Aorta (tissue), 5 donors: ENCODE measurements around the gene SURF4. TPM values are rescaled to one million over a fixed set of nuclear protein-coding genes. Genes with fewer than 3 reads are reported as not detected.
"Not testable (repeated sequence)": the region's sequence is repeated elsewhere in the genome, so short reads cannot be mapped to it uniquely, and the experiment has no call there.

Source experiments
- ATAC-seq: fragments of 200-7000 bp; cut with Tn5 transposase; one replicate; pipeline ENCODE4 v1.9.1; 2022; ENCODE audit warnings: moderate library complexity; ENCODE audit not compliant: low FRiP score
- DNase-seq, 2 donors: peaks; one replicate each; pipeline ENCODE4 v3.0.0-alpha.2; 2020
- H3K27ac ChIP-seq, 2 donors: one replicate each; pipeline ENCODE4 v1.5.1; 2013; ENCODE audit warnings: low read length in 2 of 2, mild to moderate bottlenecking in 2 of 2, moderate library complexity in 2 of 2, control low read depth in 1 of 2, inconsistent platforms in 1 of 2, low read depth in 1 of 2
- H3K27me3 ChIP-seq, 2 donors: one replicate each; pipeline ENCODE4 v1.6.1; 2013; ENCODE audit warnings: control low read depth in 1 of 2, low read length in 1 of 2, mild to moderate bottlenecking in 1 of 2, moderate library complexity in 1 of 2; ENCODE audit not compliant: insufficient read depth in 2 of 2, control insufficient read depth in 1 of 2
- H3K36me3 ChIP-seq, 2 donors: one replicate each; pipeline ENCODE4 v1.6.1; 2013; ENCODE audit warnings: control low read depth in 1 of 2, low read length in 1 of 2, mild to moderate bottlenecking in 1 of 2; ENCODE audit not compliant: insufficient read depth in 2 of 2, control insufficient read depth in 1 of 2
- H3K4me1 ChIP-seq, 2 donors: one replicate each; pipeline ENCODE4 v1.6.1; 2013; ENCODE audit warnings: low read length in 2 of 2, control low read depth in 1 of 2, mild to moderate bottlenecking in 1 of 2, moderate library complexity in 1 of 2; ENCODE audit not compliant: insufficient read depth in 2 of 2, control insufficient read depth in 1 of 2
- H3K4me3 ChIP-seq, 2 donors: one replicate each; pipeline ENCODE4 v1.5.1; 2013; ENCODE audit warnings: low read length in 2 of 2, control low read depth in 1 of 2, mild to moderate bottlenecking in 1 of 2
- H3K9me3 ChIP-seq: one replicate; pipeline ENCODE4 v1.6.1; 2013; ENCODE audit warnings: mild to moderate bottlenecking, low read length; ENCODE audit not compliant: control insufficient read depth
- WGBS, 2 donors: extraction: QIAGEN DNeasy Blood & Tissue Kit; methylation state at CpG; one replicate each; pipeline ENCODE4 v1.1.7; 2013; 5-methylcytosine and 5-hydroxymethylcytosine counted together
- intact Hi-C, 2 donors: fragments of 100-400 bp; cut with DNase I; formaldehyde crosslinking; loops; one replicate each; pipeline versions ENCODE4 v1.14.2 to v1.15.0; 2022
- polyA plus RNA-seq, 2 donors: library from polyadenylated mRNA; stranded (reverse); fragments of 200-250 nt; gene quantifications; one replicate each; pipeline ENCODE4 v1.2.3, GENCODE V29; 2013
- total RNA-seq, 2 donors: library from RNA; stranded (reverse); fragmentation: NEBNext Ultra II Directional; extraction: Animal tissue kit (Norgen Biotek cat#: 25700); gene quantifications; one replicate each; pipeline ENCODE4 v1.2.1, GENCODE V29; 2021
- donor health status: healthy with polysubstance abuse.
- donor health status: Bipolar disorder and iron deficiency.
- donor health status: DM: no; HTN: no; CAD: no.
- donor health status: DM: no; HTN: no; CAD: no.
- donor health status: DM: yes; HTN: yes; CAD: no.

The SURF4 gene
- total and polyA plus RNA-seq, 4 donors: 42.3 to 123 (median 92.7) TPM

DNA sequence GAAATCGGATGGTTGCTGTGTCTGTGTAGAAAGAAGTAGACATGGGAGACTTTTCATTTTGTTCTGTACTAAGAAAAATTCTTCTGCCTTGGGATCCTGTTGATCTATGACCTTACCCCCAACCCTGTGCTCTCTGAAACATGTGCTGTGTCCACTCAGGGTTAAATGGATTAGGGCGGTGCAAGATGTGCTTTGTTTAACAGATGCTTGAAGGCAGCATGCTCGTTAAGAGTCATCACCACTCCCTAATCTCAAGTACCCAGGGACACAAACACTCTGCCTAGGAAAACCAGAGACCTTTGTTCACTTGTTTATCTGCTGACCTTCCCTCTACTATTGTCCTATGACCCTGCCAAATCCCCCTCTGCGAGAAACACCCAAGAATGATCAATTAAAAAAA, 15.6 kb upstream of the SURF4 start:
- H3K36me3 ChIP-seq, DNase-seq, H3K27ac ChIP-seq, H3K4me3 ChIP-seq, intact Hi-C loops, H3K27me3 ChIP-seq, H3K9me3 ChIP-seq, ATAC-seq, H3K4me1 ChIP-seq: not testable (repeated sequence)
- WGBS, 2 donors: 66 to 73% methylated on average over 2 to 3 of the region's 4 CpGs

DNA sequence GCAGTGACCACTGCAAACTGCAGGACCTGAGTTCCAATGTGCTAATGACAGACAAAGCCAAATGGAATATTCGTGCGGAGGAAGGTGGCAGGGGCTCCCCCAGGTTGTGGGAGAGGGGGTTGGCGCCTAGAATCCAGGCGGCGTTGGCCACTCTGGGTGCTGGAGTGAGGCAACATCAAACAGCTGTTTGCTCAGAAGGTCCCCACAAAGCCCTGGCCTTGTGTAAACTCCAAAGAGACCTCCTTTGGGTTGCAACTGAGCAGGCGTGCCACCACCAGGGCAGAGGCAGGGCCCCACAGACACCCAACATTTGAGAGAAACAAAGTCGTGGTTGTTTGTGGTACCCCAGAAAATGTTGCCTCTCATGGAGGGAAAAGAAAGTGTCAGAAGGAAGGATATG, 14.9 kb upstream of the SURF4 start:
- no peak overlapping the region for H3K4me3 ChIP-seq
- H3K36me3 ChIP-seq: no peaks in the 10 kb centered on the region
- H3K4me1 ChIP-seq: no peaks in the 10 kb centered on the region
- intact Hi-C loops: no loop called here
- WGBS, 2 donors: 76 to 78% methylated on average over 7 of the region's 7 CpGs
- no peaks in the 10 kb centered on the region for H3K27me3 ChIP-seq
- no peaks in the 10 kb centered on the region for H3K9me3 ChIP-seq
- H3K27ac ChIP-seq: no peak overlapping the region
- no peak for ATAC-seq
- no peak for DNase-seq

DNA sequence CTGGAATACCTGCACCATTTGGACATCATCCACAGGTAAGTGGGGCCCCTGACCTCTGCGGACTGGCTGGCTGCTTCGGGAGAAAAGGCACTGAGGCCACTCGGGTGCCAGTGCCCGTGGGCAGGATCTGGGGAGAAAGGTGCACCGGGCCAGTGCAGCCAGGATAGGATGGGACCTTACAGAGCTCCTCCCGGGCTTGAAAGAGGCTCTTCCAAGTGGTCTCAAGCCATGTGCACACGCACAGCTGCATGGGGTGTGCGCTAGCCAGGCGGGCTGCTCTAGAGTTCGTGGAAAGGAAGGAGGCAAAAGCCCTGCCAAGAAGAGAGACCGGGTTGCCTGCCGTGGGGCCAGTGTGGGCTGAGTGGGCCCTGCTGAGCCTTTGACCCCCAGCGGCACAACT, 13.7 kb upstream of the SURF4 start:
- Histone ChIP-seq H3K27me3 (no peaks in the 10 kb centered on the region), H3K4me1 (no peaks in the 10 kb centered on the region), H3K27ac (no peak overlapping the region), H3K36me3 (no peaks in the 10 kb centered on the region), H3K9me3 (no peaks in the 10 kb centered on the region), H3K4me3 (no peak overlapping the region)
- intact Hi-C loops: no loop called here
- 86 to 90% methylated on average over 12 to 13 of the region's 13 CpGs for WGBS, 2 donors
- ATAC-seq (no peak), DNase-seq (no peak)

GRCh38 chr9:133389025-133389557, 13.2 kb upstream of the SURF4 start:
- Histone ChIP-seq H3K4me3 (no peak overlapping the region), H3K4me1 (no peaks in the 10 kb centered on the region), H3K27ac (no peak overlapping the region), H3K36me3 (no peaks in the 10 kb centered on the region), H3K27me3 (no peaks in the 10 kb centered on the region), H3K9me3 (no peaks in the 10 kb centered on the region)
- DNase-seq (no peak), ATAC-seq (no peak)
- intact Hi-C loops: no loop called here
- WGBS, 2 donors: 92 to 93% methylated on average over 12 of the region's 12 CpGs

- H3K36me3 ChIP-seq: no peaks in the 10 kb centered on the region
- WGBS, 2 donors: 78 to 79% methylated on average over 9 of the region's 9 CpGs
- no peak for DNase-seq
These were observed 11.8 kb upstream of the SURF4 start for GRCh38 chr9:133387680-133388079.

DNA sequence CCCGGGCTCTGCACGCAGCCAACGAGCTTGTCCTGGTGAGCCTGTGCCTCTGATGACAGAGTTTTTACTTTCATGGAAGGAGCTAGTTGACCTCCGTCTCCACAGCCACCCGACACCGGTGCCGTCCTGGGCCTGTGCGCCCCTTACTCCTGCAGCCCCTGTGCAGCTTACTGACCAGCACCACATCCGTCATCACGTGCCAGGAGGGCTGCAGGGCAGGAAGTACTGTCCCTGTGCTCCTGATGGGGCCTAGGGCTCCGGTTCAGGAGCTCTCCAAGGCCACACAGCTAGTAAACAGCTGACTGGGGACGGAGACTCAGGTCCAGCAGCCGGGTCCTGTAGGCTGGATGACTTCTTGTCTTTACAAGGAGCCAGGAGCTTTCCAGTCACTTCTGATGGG, 10.5 kb upstream of the SURF4 start:
- intact Hi-C loops: no loop called here
- ATAC-seq (no peak), DNase-seq (no peak)
- Histone ChIP-seq H3K27ac (no peak overlapping the region), H3K36me3 (no peaks in the 10 kb centered on the region), H3K4me1 (no peaks in the 10 kb centered on the region), H3K9me3 (no peaks in the 10 kb centered on the region), H3K27me3 (no peaks in the 10 kb centered on the region), H3K4me3 (no peak overlapping the region)
- WGBS, 2 donors: 72 to 75% methylated on average over 13 of the region's 13 CpGs

More at GRCh38 chr9:133387680-133388079, 11.8 kb upstream of the SURF4 start:
- no peak overlapping the region for H3K4me3 ChIP-seq
- no peaks in the 10 kb centered on the region for H3K27me3 ChIP-seq
- H3K9me3 ChIP-seq: no peaks in the 10 kb centered on the region
- no peak for ATAC-seq
- H3K4me1 ChIP-seq: no peaks in the 10 kb centered on the region
- intact Hi-C loops: no loop called here
- no peak overlapping the region for H3K27ac ChIP-seq

DNA sequence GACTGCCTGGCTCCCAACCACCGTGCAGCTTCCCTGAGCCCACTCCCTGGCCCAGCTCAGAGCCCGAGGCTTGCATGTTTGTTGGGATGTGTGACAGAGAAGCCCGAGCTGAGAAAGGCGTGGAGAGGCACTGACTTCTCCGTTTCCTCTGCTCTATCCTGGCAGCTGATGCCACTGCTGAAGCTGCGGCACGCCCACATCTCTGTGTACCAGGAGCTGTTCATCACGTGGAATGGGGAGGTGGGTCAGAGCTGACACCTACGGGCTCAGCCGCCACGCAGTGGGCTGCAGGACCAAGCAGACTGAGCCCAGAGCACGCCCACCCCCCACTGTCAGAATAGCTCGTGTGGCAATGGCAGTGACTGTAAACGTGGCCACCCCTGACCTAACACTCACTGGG, 9.6 kb upstream of the SURF4 start:
- no peak for ATAC-seq
- Histone ChIP-seq H3K36me3 (no peaks in the 10 kb centered on the region), H3K27ac (no peak overlapping the region), H3K4me1 (no peaks in the 10 kb centered on the region), H3K9me3 (no peaks in the 10 kb centered on the region), H3K27me3 (no peaks in the 10 kb centered on the region), H3K4me3 (no peak overlapping the region)
- DNase-seq: no peak
- 86 to 89% methylated on average over 14 of the region's 14 CpGs for WGBS, 2 donors
- intact Hi-C loops: no loop called here

- ATAC-seq: no peak
- WGBS, 2 donors: 87 to 88% methylated on average over 17 of the region's 17 CpGs
- no peaks in the 10 kb centered on the region for H3K27me3 ChIP-seq
- no peak overlapping the region for H3K4me3 ChIP-seq
- intact Hi-C loops: no loop called here
- no peaks in the 10 kb centered on the region for H3K36me3 ChIP-seq
- no peaks in the 10 kb centered on the region for H3K9me3 ChIP-seq
- no peak overlapping the region for H3K27ac ChIP-seq
- no peak for DNase-seq
- no peaks in the 10 kb centered on the region for H3K4me1 ChIP-seq
These were observed 9.0 kb upstream of the SURF4 start for GRCh38 chr9:133384736-133385321.

GRCh38 chr9:133383438-133383837, 7.6 kb upstream of the SURF4 start:
- intact Hi-C loops: no loop called here
- Histone ChIP-seq H3K36me3 (no peaks in the 10 kb centered on the region), H3K4me3 (no peak overlapping the region), H3K27me3 (no peaks in the 10 kb centered on the region), H3K9me3 (no peaks in the 10 kb centered on the region), H3K4me1 (no peaks in the 10 kb centered on the region), H3K27ac (no peak overlapping the region)
- WGBS, 2 donors: 95 to 97% methylated on average over 3 of the region's 3 CpGs
- no peak for DNase-seq
- ATAC-seq: no peak
